ENCODE results near the gene PPP1R16B.

- TF ChIP-seq ZNF274 (IDR thresholded peaks at IDR 0.05; ENCODE audit: low read depth, low read length) (no peak), SUZ12 (IDR thresholded peaks at IDR 0.05; ENCODE audit: extremely low read depth, insufficient read depth, insufficient read length) (no peak), YY1 (IDR thresholded peaks at IDR 0.05; ENCODE audit: insufficient read depth, insufficient read length) (no peak)
Observed at GRCh38 chr20:38759106-38759505, 46.4 kb upstream of the PPP1R16B start.

All from NT2/D1 (cell line).